AML-193 (cell line): ENCODE measurements around the gene CCDC146.

ENCODE experiments used
- DNase-seq, 2 experiments: peaks; one replicate each; lab custom pipeline; 2025; lab: John Stamatoyannopoulos, UW

CCDC146 gene

GRCh38 chr7:77284005-77284404, 161.6 kb downstream of the CCDC146 start:
- DNase-seq = no peak

DNA sequence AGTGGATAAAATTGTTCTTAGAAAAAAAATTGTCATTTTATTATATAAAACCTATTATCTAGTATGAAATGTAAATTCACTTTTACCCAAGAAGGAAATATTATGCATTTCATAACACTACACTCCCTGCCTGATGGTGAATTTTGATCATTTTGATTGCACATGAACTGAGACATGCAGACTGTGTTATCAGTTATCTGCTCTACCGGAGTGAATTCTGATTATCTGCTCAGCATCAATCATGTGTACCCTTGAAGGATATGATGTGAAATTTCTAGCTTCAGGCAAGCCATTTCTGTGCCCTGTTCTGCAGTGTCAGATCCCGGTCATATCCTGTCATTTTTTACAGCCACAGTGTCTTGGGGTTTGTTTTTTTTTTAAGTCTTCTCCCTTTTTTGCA, 162.2 kb downstream of the CCDC146 start:
- no peak for DNase-seq

GRCh38 chr7:77288676-77289320, 166.4 kb downstream of the CCDC146 start:
- DNase-seq = no peak

GRCh38 chr7:77289387-77289786, 167.0 kb downstream of the CCDC146 start:
- no peak for DNase-seq

DNA sequence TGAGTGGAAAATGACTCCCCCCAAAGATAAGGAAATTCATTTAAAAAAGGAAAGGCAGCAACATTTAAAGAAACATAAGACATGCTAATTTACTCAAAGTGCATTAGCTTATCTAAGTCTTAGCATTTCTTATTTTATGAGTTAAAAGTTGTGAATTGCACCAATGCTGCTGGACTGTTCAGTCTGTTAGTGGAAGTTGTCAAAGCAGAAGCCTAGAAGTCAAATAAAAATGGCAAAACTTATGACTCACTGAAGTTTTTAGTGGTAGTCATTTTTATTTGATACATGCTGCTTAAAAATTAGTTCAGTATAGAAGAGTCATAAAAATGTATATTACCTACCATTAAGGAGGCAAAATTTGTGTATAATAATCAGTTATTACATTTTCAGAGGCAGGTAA, 168.0 kb downstream of the CCDC146 start:
- DNase-seq = no peak

- no peak for DNase-seq
Measured at GRCh38 chr7:77293046-77293445, 170.6 kb downstream of the CCDC146 start.

- DNase-seq = no peak
Measured at GRCh38 chr7:77295549-77295948, 173.1 kb downstream of the CCDC146 start.

DNA sequence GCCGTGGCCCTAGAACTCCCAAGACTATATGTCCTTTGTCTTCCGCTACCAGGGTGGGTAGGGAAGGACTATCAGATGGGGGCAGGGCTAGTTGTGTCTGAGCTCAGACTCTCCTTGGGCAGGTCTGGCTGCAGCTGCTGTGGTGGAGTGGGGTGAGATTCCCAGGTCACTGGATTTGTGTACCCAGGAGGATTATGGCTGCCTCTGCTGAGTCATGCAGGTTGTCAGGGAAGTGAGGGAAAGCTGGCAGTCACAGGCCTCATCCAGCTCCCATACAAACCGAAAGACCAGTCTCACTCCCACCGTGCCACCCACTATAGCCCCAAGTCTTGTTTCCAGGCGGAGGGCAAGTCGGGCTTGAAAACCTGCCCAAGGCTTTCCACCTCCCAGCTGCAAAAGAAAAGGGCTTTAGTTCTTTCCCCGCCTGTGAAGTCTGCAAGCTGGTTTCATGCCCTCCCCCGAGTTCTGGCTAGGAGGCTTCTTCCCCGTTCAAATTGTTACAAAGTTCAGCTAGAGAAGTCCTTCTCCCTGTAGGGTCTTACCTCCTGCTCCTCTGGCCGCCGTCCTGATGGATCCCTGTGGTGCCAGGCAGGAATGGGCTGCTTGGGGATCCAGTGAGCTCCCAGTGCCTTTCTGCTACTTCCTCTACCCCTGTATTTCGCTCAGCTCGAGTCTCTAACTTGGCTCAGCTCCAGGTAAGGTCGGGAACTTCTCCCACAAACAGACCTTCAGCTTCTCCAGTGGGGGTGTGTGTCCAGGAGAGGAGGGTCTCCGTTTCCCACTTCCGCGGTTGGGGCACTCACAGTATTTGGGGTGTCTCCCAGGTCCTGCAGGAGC, 184.0 kb downstream of the CCDC146 start:
- no peak for DNase-seq

DNA sequence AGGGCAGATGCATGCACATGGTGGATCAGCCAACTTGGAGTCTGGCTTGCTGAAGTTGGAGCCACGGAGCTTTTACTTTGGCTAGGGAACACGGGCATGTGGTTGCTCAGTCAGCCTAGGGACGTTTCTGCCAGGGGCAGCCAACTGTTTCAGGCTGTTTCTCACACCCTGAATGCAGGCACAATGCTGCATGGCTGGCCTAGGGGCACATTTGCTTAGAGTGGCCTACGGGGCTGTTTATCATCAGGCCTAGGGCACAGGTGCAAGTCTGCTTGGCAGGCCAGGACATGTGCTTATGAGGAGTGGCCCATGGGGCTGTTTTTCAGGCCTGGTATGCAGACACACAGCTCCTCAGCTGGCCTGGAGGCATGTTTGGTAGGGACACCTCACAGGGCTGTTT, 186.4 kb downstream of the CCDC146 start:
- DNase-seq = no peak

DNA sequence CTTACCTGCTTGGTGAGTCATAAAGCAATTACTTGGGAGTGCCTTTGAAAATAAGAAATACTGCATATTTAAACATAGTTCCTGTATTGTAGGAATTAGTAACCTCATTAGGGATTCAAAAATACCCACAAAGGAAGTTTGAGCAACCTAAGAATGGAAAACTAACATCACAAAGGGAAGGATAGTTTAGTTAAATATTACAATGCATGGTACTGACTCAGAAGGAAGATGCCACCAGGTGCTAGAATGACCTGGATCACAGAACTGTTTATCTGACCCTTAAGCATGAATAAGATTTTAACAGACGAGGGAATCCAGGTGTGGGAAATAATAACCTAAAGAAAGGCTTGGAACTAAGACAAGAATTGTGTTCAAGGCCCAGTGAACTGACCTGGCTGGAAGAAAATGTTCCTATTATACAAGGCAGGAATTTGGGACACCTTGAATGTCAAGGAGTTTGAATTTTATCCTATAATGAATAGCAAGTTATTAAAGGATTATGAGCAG, 187.4 kb downstream of the CCDC146 start:
- peak in 1 of 2 experiments; percentile 8 for DNase-seq

- DNase-seq = no peak
Measured at GRCh38 chr7:77310982-77311381, 188.6 kb downstream of the CCDC146 start.

GRCh38 chr7:77313085-77313484, 190.7 kb downstream of the CCDC146 start:
- DNase-seq = no peak

DNA sequence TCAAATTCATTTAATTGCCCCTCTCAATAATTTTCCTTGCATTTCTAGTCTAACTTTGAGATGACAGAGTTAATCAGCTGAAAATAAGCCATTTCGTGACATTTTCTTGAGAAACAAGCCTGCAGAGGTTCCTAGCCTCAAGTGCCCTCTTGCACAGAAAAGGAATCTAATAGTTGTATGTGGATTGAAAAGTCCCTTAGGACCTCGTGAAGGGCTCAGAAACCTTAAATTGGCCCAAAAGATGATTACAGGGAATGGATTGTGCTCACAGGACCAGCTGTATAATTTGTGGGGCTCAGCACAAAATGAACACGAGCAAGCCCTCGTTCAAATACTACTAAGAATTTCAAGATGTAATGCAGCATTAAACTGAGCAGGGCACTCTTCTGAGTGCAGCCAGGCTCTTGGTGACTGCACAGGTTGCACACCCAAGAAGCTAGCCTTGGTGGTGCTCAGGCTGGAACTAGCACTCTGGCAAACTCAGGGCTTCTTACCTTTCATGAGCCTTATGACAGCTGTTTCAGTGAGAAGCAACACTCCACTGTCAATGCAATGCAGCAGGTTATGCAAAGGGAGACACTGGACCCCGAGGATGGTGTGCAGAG, 191.6 kb downstream of the CCDC146 start:
- no peak for DNase-seq

- no peak for DNase-seq
Measured at GRCh38 chr7:77315182-77315591, 192.8 kb downstream of the CCDC146 start.

DNA sequence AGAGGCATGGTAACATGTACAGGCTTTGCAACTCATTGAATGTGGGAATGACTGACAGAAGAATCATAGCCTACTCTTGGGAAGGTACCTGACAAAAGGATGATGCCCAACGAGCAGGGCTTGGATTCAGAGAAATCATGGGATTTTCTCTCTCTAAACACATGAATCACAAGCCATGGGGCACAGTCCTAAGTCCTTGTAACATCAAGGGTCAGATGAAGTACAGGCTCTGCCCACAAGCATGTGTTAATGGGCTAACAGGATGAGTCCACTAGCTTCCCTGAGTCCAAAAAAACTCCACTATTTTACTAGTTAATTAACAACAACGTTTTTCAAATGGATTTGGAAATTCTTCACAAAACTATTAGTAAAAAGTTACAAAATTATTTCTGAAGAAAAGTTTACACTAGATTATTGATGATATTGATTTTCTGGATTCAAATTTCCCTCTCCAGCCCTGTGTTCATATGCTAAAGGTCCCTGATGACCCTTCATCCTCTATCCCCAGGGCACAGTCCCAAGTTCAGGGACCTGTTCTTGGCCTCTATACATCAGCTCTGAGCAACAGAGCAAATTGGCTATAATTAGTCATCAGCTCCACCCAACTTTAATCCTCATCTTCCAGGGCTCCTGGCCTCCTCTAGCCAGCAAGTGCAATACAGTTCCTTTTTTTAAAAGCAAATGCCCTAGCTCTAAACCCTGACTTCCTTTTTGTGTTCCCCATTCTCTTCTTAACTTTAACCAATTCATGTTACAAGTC, 194.0 kb downstream of the CCDC146 start:
- peak; percentile 77 to 85 for DNase-seq

DNA sequence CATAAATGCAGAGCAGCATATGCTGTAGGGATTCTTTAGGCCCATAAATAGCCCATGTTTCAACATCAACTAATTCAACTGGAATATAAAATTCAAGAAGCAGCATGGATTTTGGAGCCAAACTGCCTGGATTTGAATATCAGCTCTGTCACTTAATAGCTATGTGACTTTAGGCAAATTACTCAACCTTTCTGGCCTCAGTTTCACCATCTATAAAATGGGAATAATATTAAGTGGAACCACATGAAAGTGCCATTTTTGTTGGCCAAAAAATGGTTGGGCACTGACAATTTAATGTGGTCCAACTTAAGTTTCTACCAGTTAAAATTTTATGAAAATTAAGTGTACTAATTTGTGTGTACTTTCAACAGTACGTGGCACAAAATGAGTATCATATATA, 195.6 kb downstream of the CCDC146 start:
- no peak for DNase-seq

GRCh38 chr7:77320137-77320536, 197.7 kb downstream of the CCDC146 start:
- no peak for DNase-seq

DNA sequence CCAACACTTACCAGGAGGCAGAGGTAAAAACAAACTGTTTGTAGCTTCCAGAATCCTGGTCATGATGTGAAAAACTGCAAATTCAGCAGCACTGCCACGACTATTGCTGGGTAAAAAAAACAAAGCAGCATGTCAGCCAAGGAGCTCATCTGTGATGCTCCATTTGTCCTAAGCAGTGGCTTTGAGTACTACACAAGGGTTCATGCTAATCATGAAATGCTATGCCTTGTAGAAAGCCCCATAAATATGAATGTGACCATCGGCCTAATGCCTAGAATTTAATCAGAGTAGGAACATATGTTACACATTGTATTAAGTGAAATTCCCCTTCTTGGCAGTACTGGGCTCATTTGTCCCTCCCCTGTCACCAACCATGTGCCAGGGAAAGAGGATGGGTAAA, 198.3 kb downstream of the CCDC146 start:
- DNase-seq = no peak

GRCh38 chr7:77321300-77321699, 198.9 kb downstream of the CCDC146 start:
- DNase-seq = no peak

GRCh38 chr7:77326131-77326530, 203.7 kb downstream of the CCDC146 start:
- DNase-seq = no peak

- DNase-seq = peak; percentile 89 to 94
Measured at GRCh38 chr7:77327067-77327931, 204.9 kb downstream of the CCDC146 start.
